Loucy (cell line): ENCODE measurements around the gene FGGY.

ENCODE experiments used
- H2AFZ ChIP-seq: fragments of 200-600 bp; sonication (generic); 2 replicates; pipeline ENCODE4 v1.6.0; 2016; ENCODE audit warnings: antibody characterized with exemption, mild to moderate bottlenecking, low read length, moderate library complexity
- H3F3A ChIP-seq: fragments of 200-600 bp; 2 replicates; pipeline ENCODE4 v1.6.0; 2016; ENCODE audit warnings: antibody characterized with exemption, low read depth, mild to moderate bottlenecking
- H3K27me3 ChIP-seq: fragments of 200-600 bp; sonication (generic); 2 replicates; pipeline ENCODE4 v1.6.1; 2014; ENCODE audit warnings: low read length, mild to moderate bottlenecking; ENCODE audit not compliant: insufficient read depth, poor library complexity, severe bottlenecking
- H3K36me3 ChIP-seq: fragments of 200-600 bp; sonication (generic); 2 replicates; pipeline ENCODE4 v1.6.1; 2016; ENCODE audit warnings: low read length; ENCODE audit not compliant: insufficient read depth
- H3K4me1 ChIP-seq: fragments of 200-600 bp; sonication (generic); 2 replicates; pipeline ENCODE4 v1.5.1; 2014; ENCODE audit warnings: low read length, mild to moderate bottlenecking; ENCODE audit not compliant: insufficient read depth, poor library complexity, severe bottlenecking
- H3K4me2 ChIP-seq: fragments of 200-600 bp; sonication (generic); 2 replicates; pipeline ENCODE4 v1.6.0; 2014; ENCODE audit warnings: antibody characterized with exemption, low read length, low read depth, mild to moderate bottlenecking; ENCODE audit not compliant: poor library complexity, severe bottlenecking
- H3K4me3 ChIP-seq: fragments of 200-600 bp; sonication (generic); 2 replicates; pipeline ENCODE4 v1.5.1; 2014; ENCODE audit warnings: low read length, mild to moderate bottlenecking, mixed read lengths; ENCODE audit not compliant: poor library complexity, severe bottlenecking
- H3K79me2 ChIP-seq: fragments of 200-600 bp; sonication (generic); 2 replicates; pipeline ENCODE4 v1.6.1; 2014; ENCODE audit warnings: low read length; ENCODE audit not compliant: insufficient read depth
- H3K9ac ChIP-seq: fragments of 200-600 bp; sonication (generic); 2 replicates; pipeline ENCODE4 v1.6.0; 2014; ENCODE audit warnings: mild to moderate bottlenecking, low read depth, low read length, moderate library complexity; ENCODE audit not compliant: poor library complexity, severe bottlenecking
- H3K9me2 ChIP-seq: fragments of 200-600 bp; sonication (generic); replicated peaks from 2 replicates; pipeline ENCODE4 v1.6.1; 2016; ENCODE audit warnings: low read depth, low read length, mixed read lengths
- H3K9me3 ChIP-seq: fragments of 200-600 bp; sonication (generic); 2 replicates; pipeline ENCODE4 v1.6.1; 2014; ENCODE audit warnings: mild to moderate bottlenecking, antibody characterized with exemption, low read length, low read depth; ENCODE audit not compliant: insufficient read depth
- H4K20me1 ChIP-seq: fragments of 200-600 bp; sonication (generic); 2 replicates; pipeline ENCODE4 v1.6.0; 2014; ENCODE audit warnings: antibody characterized with exemption, low read length, mild to moderate bottlenecking; ENCODE audit not compliant: insufficient read depth, poor library complexity, severe bottlenecking
- CTCF ChIP-seq: fragments of 200-600 bp; sonication (generic); conservative IDR thresholded peaks from 2 replicates; pipeline ENCODE4 v1.5.1; 2014; ENCODE audit warnings: mild to moderate bottlenecking, antibody characterized with exemption, low read length
- EZH2phosphoT487 ChIP-seq: fragments of 200-600 bp; IDR thresholded peaks from 2 replicates; pipeline ENCODE4 v1.6.1; 2018; ENCODE audit warnings: antibody characterized with exemption, mild to moderate bottlenecking, moderate library complexity, borderline replicate concordance

FGGY gene

DNA sequence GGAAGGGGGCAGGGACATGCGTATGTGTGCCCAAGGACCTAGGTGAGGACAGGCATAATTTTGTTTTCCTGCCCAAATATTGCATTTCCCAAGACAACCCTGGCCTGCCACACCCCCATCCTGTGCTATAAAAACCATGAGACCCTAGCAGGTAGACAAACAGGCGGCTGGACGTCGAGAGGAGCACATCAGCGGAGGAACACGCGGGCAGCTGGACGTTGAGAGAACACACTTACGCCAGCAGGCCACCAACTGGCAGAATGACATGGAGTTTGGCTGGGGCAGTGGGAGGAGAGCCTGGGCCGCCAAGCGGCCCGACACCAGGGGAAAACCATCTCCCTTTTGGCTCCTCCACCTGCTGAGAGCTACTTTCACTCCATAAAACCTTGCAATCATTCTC is 3.0 kb upstream of the FGGY start:
- Histone ChIP-seq H3K79me2 (peaks cover 17% of the 10 kb centered on the region), H3K9me2 (no peaks in the 10 kb centered on the region), H3K9ac (no peak overlapping the region), H4K20me1 (no peaks in the 10 kb centered on the region), H3K36me3 (no peaks in the 10 kb centered on the region), H3F3A (peaks cover 5% of the 10 kb centered on the region; the same call in 1 of the 2 replicates), H3K9me3 (no peaks in the 10 kb centered on the region), H3K4me1 (peaks cover 31% of the 10 kb centered on the region), H2AFZ (no peak overlapping the region), H3K4me2 (no peak overlapping the region), H3K4me3 (no peak overlapping the region), H3K27me3 (no peaks in the 10 kb centered on the region)
- TF ChIP-seq EZH2phosphoT487 = no peak

DNA sequence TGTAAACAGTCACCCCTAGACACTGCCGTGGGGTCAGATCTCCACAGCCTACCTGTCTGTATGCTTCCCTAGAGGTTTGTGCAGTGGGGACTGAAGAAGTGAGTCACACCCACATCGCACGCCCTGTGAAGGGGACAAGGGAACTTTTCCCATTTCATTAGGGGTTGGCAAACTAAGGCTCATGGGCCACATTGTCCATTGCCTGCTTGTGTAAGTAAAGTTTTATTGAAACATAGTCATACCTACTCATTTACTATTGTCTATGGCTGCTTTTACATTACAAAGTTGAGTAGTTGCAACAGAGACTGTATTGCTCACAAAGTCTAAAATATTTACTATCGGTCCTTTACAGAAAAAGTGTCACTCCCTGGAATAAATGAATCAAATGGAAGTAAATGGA is 2.5 kb upstream of the FGGY start:
- no peak overlapping the region for H2AFZ ChIP-seq
- H3K79me2 ChIP-seq = peaks cover 18% of the 10 kb centered on the region
- no peaks in the 10 kb centered on the region for H3K9me2 ChIP-seq
- H3K9ac ChIP-seq = no peak overlapping the region
- no peak overlapping the region for H3K4me2 ChIP-seq
- H4K20me1 ChIP-seq = no peaks in the 10 kb centered on the region
- H3K4me1 ChIP-seq = peaks cover 31% of the 10 kb centered on the region
- H3K4me3 ChIP-seq = no peak overlapping the region
- no peaks in the 10 kb centered on the region for H3K27me3 ChIP-seq
- H3K36me3 ChIP-seq = no peaks in the 10 kb centered on the region
- peaks cover 5% of the 10 kb centered on the region; the same call in 1 of the 2 replicates for H3F3A ChIP-seq
- no peaks in the 10 kb centered on the region for H3K9me3 ChIP-seq
- no peak for TF ChIP-seq CTCF
- TF ChIP-seq EZH2phosphoT487 = no peak

DNA sequence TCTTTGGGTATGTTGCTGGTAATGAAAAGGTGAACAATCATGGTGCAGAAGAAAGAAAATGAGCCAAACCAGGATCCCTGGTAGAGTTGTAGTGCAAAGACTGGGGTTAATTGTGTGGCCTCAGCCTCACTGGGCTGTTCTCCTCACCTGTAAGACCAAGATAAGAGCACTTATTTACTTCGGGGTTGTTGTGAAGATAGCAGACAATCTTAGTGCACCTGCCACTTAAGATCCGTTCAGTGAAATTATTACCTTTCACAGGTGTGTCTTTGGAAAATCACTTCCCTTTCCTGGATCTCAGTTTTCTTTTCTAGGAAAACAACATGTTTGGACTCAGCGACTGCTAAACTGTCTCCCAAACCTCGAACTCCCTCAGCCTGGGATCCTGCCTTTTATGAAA is 1.3 kb upstream of the FGGY start:
- H3F3A ChIP-seq = peaks cover 5% of the 10 kb centered on the region; the same call in 1 of the 2 replicates
- no peaks in the 10 kb centered on the region for H3K9me3 ChIP-seq
- peak overlapping the region; percentile 60 for H3K4me2 ChIP-seq
- no peaks in the 10 kb centered on the region for H3K9me2 ChIP-seq
- H3K9ac ChIP-seq = peak overlapping the region; percentile 90
- TF ChIP-seq CTCF = no peak
- no peak for TF ChIP-seq EZH2phosphoT487
- no peaks in the 10 kb centered on the region for H3K36me3 ChIP-seq
- H4K20me1 ChIP-seq = no peaks in the 10 kb centered on the region
- H3K79me2 ChIP-seq = peaks cover 18% of the 10 kb centered on the region
- H3K27me3 ChIP-seq = no peaks in the 10 kb centered on the region
- peaks cover 31% of the 10 kb centered on the region for H3K4me1 ChIP-seq
- H2AFZ ChIP-seq = peak overlapping the region; percentile 75; the same call in 1 of the 2 replicates
- H3K4me3 ChIP-seq = peak overlapping the region; percentile 81

- TF ChIP-seq CTCF (no peak), EZH2phosphoT487 (no peak)
- Histone ChIP-seq H3K36me3 (no peaks in the 10 kb centered on the region), H3K9me2 (no peaks in the 10 kb centered on the region), H3K4me2 (peak overlapping the region; percentile 70), H3K4me3 (peak overlapping the region; percentile 81), H3K9me3 (no peaks in the 10 kb centered on the region), H2AFZ (no peak overlapping the region), H3K79me2 (peaks cover 18% of the 10 kb centered on the region), H3F3A (peaks cover 5% of the 10 kb centered on the region; the same call in 1 of the 2 replicates), H3K27me3 (no peaks in the 10 kb centered on the region), H3K9ac (peak overlapping the region; percentile 90), H4K20me1 (no peaks in the 10 kb centered on the region), H3K4me1 (peaks cover 19% of the 10 kb centered on the region)
Observed at GRCh38 chr1:59298026-59298583, 1.2 kb downstream of the FGGY start.
